Testis (tissue), 3 donors: Measurements from ENCODE around the gene PLA2G5. TPM values are rescaled to one million over a fixed set of nuclear protein-coding genes. Genes with fewer than 3 reads are reported as not detected.

Experiments used
- DNase-seq: peaks from one replicate; pipeline ENCODE4 v3.0.0-alpha.2; 2019
- H3K27ac ChIP-seq, 2 donors: fragments of 200-600 bp; sonication (generic); one replicate each; pipeline ENCODE4 v1.5.1; 2019
- H3K27me3 ChIP-seq: fragments of 200-600 bp; sonication (generic); one replicate; pipeline ENCODE4 v1.5.1; 2019
- H3K36me3 ChIP-seq: fragments of 200-600 bp; sonication (generic); one replicate; pipeline ENCODE4 v1.5.1; 2017; ENCODE audit warnings: low read depth; ENCODE audit errors: missing control alignments
- H3K4me1 ChIP-seq: fragments of 200-600 bp; sonication (generic); one replicate; pipeline ENCODE4 v1.5.1; 2019
- H3K4me3 ChIP-seq, 2 donors: fragments of 200-600 bp; sonication (generic); one replicate each; pipeline ENCODE4 v1.5.1; 2017 to 2019
- H3K9me3 ChIP-seq: fragments of 200-600 bp; sonication (generic); one replicate; pipeline ENCODE4 v1.5.1; 2017
- POLR2A ChIP-seq: fragments of 450-650 bp; IDR thresholded peaks from one replicate; pipeline ENCODE4 v1.6.1; 2017; ENCODE audit warnings: antibody characterized with exemption, mild to moderate bottlenecking, moderate library complexity
- WGBS, 2 donors: methylation state at CpG; one replicate each; pipeline ENCODE4 v1.1.5; 2018; 5-methylcytosine and 5-hydroxymethylcytosine counted together
- intact Hi-C: fragments of 100-400 bp; cut with DNase I; formaldehyde crosslinking; loops from one replicate; pipeline ENCODE4 v1.15.1; 2023; ENCODE audit warnings: low total_unique reads
- polyA plus RNA-seq: library from polyadenylated mRNA; stranded (reverse); fragments of 350-450 nt; fragmentation: Illumina TruSeq; extraction: RNeasy Lipid Tissue Mini Kit (QIAGEN cat#74804); gene quantifications from one replicate; pipeline ENCODE4 v1.2.3, GENCODE V29; 2014; ENCODE audit warnings: low read depth, low replicate concordance; ENCODE audit not compliant: insufficient read depth
- total RNA-seq, 2 donors: library from RNA; depleted of rRNA; stranded (reverse); fragments of >200 nt; gene quantifications; one replicate each; pipeline ENCODE4 v1.2.3, GENCODE V29; 2016
- TF ChIP-seq, protein P1 (sequence below), 3 experiments: fragments of 450-650 bp in 2 of 3; fragments of 200-600 bp in 1 of 3; sonication (generic) in 1 of 3; IDR thresholded peaks; one replicate each; pipeline ENCODE4 v1.5.1; 2016 to 2019; ENCODE audit warnings: antibody characterized with exemption in 3 of 3, mild to moderate bottlenecking in 2 of 3, moderate library complexity in 1 of 3

The PLA2G5 gene
- total and polyA plus RNA-seq, 3 donors from 2014 or later, result 17.6 to 21.2 (median 19.8) TPM

DNA sequence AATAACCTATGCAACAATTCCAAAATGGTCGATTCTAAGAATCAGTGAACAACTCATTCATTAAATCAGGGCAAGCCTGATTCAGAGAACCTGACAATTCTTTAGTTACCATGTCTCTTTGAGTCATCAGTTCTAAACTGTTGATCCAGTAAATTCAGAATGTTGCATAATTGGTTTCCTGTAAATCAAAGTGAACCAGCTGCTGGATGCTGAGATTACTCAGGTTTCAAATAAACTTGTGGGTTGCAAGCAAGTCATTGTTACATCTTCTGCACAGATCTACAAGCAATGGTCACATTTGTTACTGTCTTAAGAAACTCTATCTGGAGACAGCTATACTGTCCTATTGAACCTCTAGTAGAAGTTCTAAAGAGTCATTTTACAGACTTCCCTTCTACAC lies 32.9 kb downstream of the PLA2G5 start:
- no peaks in the 10 kb centered on the region for H3K36me3 ChIP-seq
- TF ChIP-seq, protein P1, sequence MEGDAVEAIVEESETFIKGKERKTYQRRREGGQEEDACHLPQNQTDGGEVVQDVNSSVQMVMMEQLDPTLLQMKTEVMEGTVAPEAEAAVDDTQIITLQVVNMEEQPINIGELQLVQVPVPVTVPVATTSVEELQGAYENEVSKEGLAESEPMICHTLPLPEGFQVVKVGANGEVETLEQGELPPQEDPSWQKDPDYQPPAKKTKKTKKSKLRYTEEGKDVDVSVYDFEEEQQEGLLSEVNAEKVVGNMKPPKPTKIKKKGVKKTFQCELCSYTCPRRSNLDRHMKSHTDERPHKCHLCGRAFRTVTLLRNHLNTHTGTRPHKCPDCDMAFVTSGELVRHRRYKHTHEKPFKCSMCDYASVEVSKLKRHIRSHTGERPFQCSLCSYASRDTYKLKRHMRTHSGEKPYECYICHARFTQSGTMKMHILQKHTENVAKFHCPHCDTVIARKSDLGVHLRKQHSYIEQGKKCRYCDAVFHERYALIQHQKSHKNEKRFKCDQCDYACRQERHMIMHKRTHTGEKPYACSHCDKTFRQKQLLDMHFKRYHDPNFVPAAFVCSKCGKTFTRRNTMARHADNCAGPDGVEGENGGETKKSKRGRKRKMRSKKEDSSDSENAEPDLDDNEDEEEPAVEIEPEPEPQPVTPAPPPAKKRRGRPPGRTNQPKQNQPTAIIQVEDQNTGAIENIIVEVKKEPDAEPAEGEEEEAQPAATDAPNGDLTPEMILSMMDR (IDR thresholded peaks at IDR 0.05), result no peak
- no peak for TF ChIP-seq POLR2A
- no peak for DNase-seq
- H3K9me3 ChIP-seq, result no peaks in the 10 kb centered on the region
- H3K4me1 ChIP-seq, result peaks cover 1% of the 10 kb centered on the region
- 83 to 84% methylated on average over 1 of the region's 1 CpG for WGBS, 2 donors
- intact Hi-C loops, result loop anchor here (10.0 kb wide), 1 partner anchor 102 kb away; no protein-coding TSS in a partner anchor
- no peaks in the 10 kb centered on the region for H3K27me3 ChIP-seq
- H3K4me3 ChIP-seq, result no peak overlapping the region
- no peak overlapping the region for H3K27ac ChIP-seq

DNA sequence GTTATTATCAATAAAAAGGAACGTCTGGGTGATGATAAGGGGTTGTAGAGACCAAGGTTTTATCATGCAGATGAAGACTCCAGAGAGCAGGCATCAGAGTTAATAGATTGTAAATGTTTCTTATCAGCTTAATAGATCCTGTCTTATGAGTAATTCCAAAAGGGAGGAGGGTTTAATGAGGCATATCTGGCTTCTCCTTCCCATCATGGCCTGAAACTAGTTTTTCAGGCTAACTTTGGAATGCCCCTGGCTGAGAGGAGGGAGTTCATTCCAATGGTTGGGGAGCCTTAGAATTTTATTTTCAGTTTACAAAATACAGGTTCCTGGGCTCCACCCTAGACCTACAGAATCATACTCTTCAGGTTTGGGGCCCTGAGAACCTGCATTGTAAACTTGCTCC lies 35.9 kb downstream of the PLA2G5 start:
- no peak for DNase-seq
- H3K9me3 ChIP-seq, result no peaks in the 10 kb centered on the region
- no peaks in the 10 kb centered on the region for H3K27me3 ChIP-seq
- no peak for TF ChIP-seq POLR2A
- TF ChIP-seq, protein P1 (IDR thresholded peaks at IDR 0.05), result no peak
- intact Hi-C loops, result loop anchor here (10.0 kb wide), 1 partner anchor 99 kb away; no protein-coding TSS in a partner anchor
- no peak overlapping the region for H3K4me3 ChIP-seq
- 38 to 48% methylated on average over 1 of the region's 1 CpG for WGBS, 2 donors
- no peak overlapping the region for H3K27ac ChIP-seq
- peaks cover 15% of the 10 kb centered on the region for H3K4me1 ChIP-seq
- no peaks in the 10 kb centered on the region for H3K36me3 ChIP-seq

DNA sequence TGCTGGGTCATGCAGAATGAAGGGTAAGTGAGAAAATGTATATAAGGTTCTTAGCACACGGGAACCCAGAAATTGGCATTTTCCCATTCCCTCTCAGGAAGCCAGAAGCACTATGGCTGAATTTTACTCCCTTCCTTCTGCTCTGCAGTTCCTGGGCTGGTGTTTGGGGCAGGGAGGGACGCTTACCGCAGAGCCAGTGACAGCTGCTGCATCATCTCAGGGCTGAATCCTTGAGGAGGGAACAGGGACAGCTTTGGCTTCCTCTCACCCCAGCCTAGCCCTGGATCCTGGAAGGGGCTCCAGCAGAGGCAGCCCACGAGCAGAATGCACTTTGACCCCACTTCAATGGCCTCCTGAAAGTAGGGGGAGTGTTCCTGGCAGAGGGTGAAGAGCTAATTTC lies 37.4 kb downstream of the PLA2G5 start:
- no peak for TF ChIP-seq POLR2A
- TF ChIP-seq, protein P1 (IDR thresholded peaks at IDR 0.05), result no peak
- WGBS, 2 donors, result 81 to 98% methylated on average over 4 of the region's 4 CpGs
- Histone ChIP-seq H3K4me3 (no peak overlapping the region), H3K27ac (no peak overlapping the region), H3K36me3 (no peaks in the 10 kb centered on the region), H3K9me3 (no peaks in the 10 kb centered on the region), H3K4me1 (peaks cover 15% of the 10 kb centered on the region), H3K27me3 (no peaks in the 10 kb centered on the region)
- no peak for DNase-seq
- intact Hi-C loops, result loop anchor here (10.0 kb wide), 1 partner anchor 97 kb away; no protein-coding TSS in a partner anchor

DNA sequence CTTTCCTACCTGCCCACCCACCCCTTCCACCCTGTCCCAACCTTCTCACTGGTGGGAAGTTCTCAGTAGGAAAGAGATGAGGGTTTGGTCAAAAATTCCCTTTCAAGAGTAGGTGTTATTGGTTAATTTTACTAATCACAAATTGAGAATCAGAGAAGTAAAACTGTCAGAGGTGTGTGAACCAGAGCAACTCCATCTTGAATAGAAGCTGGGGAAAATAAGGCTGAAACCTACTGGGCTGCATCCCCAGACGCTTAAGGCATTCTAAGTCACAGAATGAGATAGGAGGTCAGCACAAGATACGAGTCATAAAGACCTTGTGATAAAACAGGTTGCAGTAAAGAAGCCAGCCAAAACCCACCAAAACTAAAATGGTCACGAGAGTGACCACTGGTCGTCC lies 37.8 kb downstream of the PLA2G5 start:
- intact Hi-C loops, result loop anchor here (10.0 kb wide), 1 partner anchor 97 kb away; no protein-coding TSS in a partner anchor
- DNase-seq, result no peak
- Histone ChIP-seq H3K4me3 (no peak overlapping the region), H3K4me1 (peaks cover 15% of the 10 kb centered on the region), H3K9me3 (no peaks in the 10 kb centered on the region), H3K27ac (no peak overlapping the region), H3K36me3 (no peaks in the 10 kb centered on the region), H3K27me3 (no peaks in the 10 kb centered on the region)
- 35 to 53% methylated on average over 4 of the region's 4 CpGs for WGBS, 2 donors
- TF ChIP-seq POLR2A, result no peak

DNA sequence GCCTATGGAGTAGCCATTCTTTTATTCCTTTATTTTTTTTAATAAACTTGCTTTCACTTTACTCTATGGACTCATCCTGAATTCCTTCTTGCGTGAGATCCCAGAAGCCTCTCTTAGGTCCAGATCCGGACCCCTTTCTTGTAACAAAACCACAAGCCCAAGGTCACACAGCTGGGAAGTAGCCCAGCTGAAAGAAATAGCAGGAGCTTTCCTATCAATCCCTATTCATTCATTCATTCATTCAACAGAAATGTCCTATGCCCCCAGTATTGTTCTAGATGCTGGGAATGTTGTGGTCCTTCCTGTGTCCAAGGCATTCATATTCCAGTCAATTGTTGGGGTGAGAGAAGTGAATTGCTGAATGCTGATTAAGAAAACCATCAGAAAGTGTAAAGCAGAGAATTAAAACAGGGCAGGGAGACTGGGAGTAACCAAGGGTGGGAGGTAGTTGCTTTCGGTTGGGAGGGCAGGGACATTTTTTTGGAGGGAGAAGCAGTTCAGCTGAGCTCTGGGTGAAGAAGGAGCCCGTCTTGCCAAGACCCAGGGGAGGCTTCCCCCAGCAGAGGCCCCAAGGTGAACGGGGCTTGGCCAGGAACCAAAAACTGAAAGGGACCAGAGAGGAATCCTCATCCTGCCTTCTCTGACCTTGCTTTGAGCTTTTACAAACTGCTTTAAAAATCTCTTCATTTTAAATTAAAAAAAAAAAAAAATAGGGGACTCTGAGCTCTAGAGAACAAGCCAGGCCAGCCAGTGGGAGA lies 38.6 kb downstream of the PLA2G5 start:
- DNase-seq, result no peak
- H3K4me1 ChIP-seq, result peaks cover 15% of the 10 kb centered on the region
- TF ChIP-seq, protein P1 (IDR thresholded peaks at IDR 0.05), result no peak
- TF ChIP-seq POLR2A, result no peak
- no peaks in the 10 kb centered on the region for H3K9me3 ChIP-seq
- intact Hi-C loops, result loop anchor here (10.0 kb wide), 1 partner anchor 96 kb away; no protein-coding TSS in a partner anchor
- no peak overlapping the region for H3K4me3 ChIP-seq
- H3K36me3 ChIP-seq, result no peaks in the 10 kb centered on the region
- no peak overlapping the region for H3K27ac ChIP-seq
- 31 to 35% methylated on average over 5 of the region's 5 CpGs for WGBS, 2 donors
- no peaks in the 10 kb centered on the region for H3K27me3 ChIP-seq
